ENCODE measurements around the gene MYEOV. TPM values are rescaled to one million over a fixed set of nuclear protein-coding genes. Genes with fewer than 3 reads are reported as not detected.

MYEOV gene
- polyA plus RNA-seq, 3 donors = 4.4 to 8.1 (median 5.1) TPM

DNA sequence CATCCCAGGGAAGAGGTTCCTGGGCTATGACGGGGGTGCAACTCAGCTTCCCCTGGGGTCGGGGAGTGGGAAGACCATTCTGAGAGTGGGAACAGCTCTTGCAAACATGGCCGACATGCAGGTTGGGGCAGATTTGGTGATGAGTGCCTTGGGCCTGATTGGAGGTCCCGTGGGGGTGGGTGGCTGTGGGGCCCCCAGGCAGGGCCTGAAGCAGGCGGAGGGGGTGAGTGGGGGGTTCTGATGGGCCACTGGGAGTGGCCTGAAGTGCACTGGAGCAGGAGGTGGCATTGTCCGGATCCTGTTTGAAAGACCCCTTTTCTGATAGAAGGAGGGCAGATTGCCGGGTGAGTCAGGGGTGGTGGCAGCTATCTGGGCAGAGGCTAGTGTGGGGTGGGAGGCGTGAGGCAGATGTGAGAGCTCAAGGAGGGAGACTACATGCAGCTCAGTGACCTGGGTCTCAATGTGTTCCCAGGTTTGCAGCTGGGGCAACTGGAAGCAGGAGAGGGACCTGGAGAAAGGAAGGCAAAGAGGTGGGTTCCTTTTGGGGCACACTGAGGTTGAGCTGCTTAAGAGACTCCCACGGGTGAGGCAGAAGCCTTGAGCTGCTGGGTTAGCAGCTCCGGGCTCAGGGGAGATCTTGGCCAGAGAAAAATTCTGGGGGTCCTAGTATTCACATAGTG, 15.1 kb downstream of the MYEOV start:
- no peak for DNase-seq (ENCODE audit: extremely low read depth in 1 of 11, low read depth in 9 of 11, low spot score in 4 of 11)

DNA sequence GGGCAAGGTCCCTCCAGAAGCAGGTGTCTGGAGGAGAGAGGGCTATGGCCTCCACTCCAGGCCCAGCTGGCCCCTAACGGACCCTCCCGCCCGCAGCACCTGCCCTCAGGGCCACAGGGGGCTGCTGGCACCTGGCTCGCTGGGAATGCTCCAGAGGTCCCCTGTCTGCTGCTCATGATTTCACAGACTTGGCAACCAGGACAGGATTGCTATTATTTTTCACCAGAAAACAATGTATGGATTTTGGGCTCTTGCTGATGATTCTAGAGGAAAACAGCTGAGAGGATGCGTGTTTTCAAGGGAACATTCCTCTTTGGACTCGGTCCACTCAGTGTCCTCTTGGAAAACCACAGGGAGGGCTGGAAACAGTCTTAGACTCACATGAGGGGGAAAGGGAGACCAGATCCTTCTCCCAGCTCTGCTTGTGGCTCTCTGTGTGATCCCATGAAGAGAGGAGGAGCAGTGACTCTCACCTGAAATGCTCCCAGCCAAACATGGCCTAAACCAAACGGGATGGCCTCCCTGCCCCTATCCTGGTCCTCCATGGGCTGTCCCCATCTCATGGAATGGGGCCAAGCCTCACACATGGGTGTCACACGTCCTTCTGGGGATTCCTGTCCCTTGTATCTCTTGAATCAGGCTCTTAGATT, 15.8 kb downstream of the MYEOV start:
- no peak for DNase-seq (ENCODE audit: extremely low read depth in 1 of 11, low read depth in 9 of 11, low spot score in 4 of 11)

DNA sequence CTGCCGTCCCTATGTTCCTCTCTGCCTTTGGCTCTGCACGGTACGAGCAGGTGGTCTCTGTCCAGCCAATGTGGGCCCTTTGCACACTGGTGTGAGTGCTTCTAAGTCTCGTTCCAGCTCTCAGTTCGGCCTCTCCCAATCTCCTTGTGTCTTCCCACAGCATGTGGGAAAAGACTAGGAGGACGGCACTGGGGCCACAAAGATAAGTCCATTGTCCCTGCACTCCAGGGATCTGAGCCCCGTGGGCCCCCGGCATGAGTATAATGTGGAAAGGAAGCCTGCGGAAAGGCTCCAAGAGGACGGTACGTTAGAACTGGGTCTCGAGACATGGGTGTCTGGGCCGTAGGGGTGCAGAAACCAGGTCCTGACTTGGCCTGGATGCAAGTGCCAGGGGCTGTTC, 16.4 kb downstream of the MYEOV start:
- DNase-seq (ENCODE audit: extremely low read depth in 1 of 11, low read depth in 9 of 11, low spot score in 4 of 11) = no peak

DNA sequence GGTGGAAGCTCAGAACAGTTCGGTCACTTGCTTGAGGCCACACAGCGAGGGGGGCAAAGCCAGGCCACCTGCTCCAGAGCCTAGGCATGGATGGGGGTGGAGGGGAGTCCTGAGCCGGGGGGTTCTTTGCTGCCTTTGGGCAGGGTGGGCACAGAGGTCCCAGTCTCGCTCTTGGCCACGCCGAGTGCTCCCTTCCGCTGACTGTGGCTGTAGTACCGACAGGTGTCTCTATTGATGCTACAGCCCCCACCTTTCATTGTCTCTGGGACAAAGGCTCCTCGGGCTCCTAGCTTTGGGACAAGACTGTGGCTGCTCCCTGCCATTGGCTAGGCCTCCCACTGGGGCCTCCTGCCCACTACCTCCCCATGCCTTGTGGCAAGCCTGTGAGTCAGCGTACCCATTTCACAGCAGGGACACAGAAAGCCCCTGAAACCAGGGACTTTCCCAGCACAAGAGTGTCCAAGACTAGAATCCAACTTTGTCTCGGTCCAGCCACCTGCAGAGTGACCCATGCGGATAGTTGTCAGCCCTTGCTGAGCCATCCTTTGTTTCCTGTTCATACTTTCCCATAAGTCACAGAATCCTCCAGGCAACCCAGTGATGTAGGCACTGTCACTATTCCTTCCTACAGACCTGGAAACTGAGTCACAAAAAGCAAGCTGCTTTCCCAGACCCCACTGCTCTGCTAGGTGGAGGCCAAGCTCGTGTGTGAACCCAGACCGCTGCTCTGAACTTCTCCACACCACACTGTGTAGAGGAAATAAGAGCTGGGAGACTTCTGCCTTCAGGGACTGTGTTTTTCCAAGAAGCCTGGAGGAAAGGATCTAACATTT, 17.2 kb downstream of the MYEOV start:
- DNase-seq (ENCODE audit: extremely low read depth in 1 of 11, low read depth in 9 of 11, low spot score in 4 of 11) = no peak

DNA sequence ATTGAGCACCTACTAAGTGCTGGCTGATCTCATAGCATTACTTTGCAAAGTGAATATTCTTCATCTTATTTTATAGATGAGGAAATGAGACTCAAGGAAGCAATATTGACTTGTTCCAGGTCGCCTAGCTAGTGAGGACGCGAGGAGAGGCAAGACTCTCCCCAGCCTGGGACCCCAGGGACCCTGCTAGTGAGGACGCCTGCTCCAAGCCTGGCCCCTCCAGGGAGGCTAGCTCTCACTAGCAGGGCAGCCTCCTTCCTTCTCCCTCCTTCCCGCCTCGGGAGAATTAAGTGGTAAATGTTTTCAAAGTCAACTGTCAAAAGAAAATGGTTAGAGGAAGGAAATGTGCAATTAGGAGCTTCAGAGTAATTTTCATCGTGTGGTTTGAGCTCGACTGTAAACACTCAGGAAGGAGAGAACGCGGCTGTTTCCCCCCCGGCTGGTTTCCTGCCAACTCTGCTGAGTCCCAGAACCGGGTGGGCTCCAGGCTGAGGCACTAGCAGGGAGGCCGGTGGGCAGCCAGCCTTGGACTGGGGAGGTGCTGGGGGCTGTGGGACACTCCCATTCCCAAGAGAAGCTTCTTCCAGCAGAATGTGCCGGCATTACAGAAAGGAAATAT, 17.9 kb downstream of the MYEOV start:
- DNase-seq (ENCODE audit: extremely low read depth in 1 of 11, low read depth in 9 of 11, low spot score in 4 of 11) = peak in 6 of 11 donors; percentile 33 to 65 (median 44)

DNA sequence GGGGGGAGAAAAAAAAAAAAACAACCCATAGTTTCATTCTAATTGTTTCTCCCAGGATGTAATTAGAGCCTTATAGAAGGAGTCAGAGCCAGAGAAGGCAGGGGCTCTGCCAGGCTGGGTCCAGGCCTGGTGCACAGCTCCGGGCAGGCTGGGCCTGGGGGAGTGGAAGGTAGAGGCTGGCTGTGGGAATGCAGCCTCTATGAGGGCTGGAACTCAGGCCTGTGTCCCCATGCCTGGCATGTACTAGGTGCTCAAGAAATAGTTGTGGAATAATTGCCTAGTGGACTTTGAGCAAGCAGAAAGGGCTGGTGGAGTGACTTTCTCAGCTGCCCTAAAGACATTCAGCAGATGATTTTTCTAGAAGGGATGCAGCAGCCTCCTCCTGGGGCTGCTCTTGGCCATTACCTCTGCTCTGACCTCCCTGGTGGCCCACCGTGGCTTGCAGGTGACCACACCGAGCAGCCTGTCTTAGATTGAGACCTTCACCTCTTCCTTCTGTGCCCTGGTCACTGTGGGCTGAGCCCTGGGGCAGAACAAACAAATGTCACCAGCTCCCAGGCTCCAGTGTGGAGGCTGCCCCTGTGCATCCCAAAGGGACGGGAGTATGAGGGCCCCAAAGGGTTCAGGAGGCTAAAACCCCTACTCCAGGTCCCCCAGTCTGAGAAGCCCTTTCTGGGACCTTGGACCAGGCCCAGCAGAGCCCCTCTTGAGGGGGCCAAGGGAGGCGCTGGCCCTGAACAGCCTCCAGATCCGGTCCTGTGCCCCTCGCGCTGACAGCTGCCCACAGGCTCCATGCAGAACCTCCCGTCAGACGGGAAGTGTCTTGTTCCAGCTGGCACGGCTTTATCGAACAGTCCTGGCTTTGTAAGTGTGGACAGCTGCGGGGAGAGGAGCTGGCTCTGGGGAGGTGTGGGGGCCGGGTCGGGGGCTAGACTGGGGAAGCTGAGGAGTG, 18.8 kb downstream of the MYEOV start:
- DNase-seq (ENCODE audit: extremely low read depth in 1 of 11, low read depth in 9 of 11, low spot score in 4 of 11) = no peak

GRCh38 chr11:69313992-69314391, 20.0 kb downstream of the MYEOV start:
- no peak for DNase-seq (ENCODE audit: extremely low read depth in 1 of 11, low read depth in 9 of 11, low spot score in 4 of 11)

DNA sequence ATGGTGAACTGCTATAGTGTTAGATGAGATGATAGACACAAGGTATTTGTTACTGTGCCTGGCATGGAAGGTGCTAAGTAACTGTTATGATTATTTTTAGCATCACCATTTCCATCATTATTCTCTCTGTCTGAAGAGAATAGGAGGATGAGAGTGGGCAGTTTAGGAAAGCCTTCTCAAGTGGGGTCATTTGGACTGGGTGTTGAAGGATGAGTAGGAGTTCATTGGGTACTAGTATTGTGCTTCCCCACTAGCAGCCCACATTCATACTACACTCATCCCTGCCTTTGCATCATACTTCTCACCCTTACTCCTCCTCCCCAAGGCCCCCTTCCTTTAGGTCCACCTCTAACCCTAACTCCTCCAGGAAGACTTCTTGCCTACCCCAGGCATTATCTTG, 20.6 kb downstream of the MYEOV start:
- no peak for DNase-seq (ENCODE audit: extremely low read depth in 1 of 11, low read depth in 9 of 11, low spot score in 4 of 11)

- no peak for DNase-seq (ENCODE audit: extremely low read depth in 1 of 11, low read depth in 9 of 11, low spot score in 4 of 11)
Measured at GRCh38 chr11:69316956-69317355, 23.0 kb downstream of the MYEOV start.

DNA sequence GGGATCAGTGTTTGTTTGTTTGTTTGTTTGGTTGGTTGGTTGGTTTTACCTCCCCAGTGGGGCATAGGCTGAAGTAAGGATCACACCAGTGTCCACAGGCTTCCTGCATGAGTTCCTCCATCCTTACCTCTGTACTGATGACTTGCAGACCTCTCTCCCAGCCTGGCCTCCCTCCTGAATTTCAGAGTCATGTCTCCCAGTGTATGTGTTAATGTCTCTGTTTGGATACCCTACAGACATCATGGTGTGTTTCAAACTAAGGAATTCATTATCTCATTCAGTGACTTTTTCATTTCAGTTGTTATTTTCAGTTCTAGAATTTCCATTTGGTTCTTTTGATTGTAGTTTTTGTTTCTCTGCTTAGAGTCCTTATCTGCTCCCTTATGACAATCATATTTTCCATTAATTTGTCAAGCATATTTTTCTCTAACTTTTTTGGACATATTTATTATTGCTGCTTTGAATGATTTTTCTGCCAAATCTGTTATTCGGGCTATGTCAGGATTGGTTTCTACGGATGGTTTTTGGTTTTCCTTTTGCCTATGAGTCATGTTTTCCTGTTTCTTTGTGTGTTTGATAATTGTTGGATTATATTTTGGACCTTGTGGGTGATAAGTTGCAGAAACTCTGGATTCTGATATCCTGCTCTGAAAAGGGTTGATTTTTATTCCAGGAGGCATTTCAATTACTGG, 23.6 kb downstream of the MYEOV start:
- no peak for DNase-seq (ENCODE audit: extremely low read depth in 1 of 11, low read depth in 9 of 11, low spot score in 4 of 11)

- no peak for DNase-seq (ENCODE audit: extremely low read depth in 1 of 11, low read depth in 9 of 11, low spot score in 4 of 11)
Measured at GRCh38 chr11:69318093-69318420, 24.1 kb downstream of the MYEOV start.

DNA sequence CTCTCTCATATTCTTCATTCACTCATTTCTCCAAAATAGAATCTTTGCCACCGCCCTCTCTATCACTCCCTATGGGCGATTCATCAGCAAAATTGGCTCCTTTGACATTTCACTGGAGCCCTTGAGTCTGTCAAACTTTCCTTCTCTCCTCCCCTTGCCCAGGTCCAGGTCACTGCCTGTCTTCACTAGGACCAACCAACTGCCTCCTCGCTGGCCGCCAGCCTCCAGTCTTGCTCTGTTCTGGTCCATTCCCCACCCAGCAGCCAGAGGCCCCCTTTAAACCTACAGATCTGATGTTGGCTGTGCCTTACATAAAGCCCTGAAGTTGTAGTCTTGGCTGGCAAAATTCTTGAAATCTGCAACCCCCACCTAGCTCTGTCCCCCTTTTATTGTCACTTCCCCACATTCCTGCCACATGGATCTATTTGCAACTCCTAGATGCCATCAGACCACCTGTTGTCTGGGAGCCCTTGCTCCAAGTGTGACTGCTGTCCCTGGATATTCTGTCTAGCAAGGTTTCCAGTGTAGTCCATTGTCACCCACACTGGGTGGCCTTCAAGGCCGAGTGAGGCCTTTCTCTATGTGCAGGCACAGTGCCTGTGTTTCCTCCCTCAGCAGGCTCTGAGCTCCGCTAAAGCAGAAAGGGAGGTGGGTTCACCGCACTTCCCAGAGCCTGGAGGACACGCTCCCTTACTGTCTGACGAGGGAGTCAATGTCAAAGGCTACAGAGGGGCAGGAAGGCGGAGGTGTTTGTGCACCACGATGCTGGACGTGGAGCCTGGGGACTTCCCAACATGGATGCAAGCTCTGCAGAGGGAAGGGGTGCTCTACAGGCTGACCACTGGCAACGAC, 25.5 kb downstream of the MYEOV start:
- no peak for DNase-seq (ENCODE audit: extremely low read depth in 1 of 11, low read depth in 9 of 11, low spot score in 4 of 11)

DNA sequence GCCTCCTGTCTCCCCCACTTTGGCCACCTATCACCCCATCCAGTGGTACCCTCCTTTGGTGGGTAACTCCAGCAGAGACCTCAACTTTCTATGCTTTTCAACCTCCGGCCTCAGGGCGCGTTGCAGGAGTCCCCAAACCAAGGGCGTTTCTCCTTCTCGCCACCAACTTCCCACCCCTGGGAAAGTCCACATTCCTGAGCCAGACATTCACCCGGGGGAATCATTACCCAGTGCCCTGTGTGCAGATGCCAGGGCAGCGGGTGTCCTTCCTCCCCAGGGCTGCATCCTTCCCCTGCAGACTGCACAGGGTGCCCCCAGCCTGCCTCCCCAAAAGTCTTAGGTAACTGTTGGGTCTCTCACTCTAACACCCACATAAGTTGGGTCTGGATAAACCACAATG, 26.4 kb downstream of the MYEOV start:
- no peak for DNase-seq (ENCODE audit: extremely low read depth in 1 of 11, low read depth in 9 of 11, low spot score in 4 of 11)

DNA sequence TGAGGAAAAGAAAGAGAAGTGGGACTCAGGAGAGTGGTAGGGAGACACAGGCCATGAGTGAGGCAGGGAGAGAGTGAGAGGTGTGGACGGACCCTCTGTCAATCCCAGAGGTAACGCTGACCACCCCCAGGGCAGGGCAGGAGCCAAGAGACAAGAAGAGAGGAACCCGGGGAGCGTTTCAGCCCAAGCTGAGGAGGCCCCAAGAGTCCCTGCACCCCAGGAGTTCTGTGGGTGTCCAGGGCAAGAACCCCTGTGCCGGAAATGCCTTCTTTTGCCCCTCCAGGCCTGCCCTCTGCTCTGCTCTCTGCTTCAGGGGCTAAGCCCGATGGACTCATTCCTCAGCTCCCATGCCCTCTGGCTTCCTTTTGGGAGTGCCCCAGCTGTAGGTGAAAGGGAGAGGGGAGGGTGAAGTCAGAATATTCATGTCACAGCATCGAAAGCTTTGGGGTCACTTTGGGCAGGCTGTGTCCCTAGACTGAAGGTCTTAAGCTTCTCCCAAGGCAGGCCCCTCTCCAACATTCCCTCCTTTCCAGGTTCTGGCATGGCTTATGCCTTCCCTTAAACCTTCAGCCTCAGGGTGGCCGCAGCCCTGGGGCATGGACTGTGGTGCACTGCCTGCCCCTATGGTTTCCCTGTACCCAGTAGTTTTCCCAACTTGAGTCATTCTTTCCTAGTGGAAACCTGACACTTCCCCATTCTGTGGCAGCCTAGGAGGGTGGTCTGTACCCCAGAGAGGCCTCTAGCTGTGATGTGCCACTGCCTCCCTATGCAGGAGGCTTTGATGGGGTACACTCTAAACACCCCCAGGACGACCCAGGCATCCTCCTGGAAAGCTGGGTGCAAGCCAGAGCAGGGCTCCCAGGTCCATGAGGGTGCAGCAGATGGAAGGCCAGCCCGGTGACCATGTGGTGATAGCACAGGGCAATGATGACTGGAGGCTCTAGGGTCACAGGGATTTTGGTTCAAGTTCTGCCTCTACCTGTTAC, 27.1 kb downstream of the MYEOV start:
- DNase-seq (ENCODE audit: extremely low read depth in 1 of 11, low read depth in 9 of 11, low spot score in 4 of 11) = no peak

DNA sequence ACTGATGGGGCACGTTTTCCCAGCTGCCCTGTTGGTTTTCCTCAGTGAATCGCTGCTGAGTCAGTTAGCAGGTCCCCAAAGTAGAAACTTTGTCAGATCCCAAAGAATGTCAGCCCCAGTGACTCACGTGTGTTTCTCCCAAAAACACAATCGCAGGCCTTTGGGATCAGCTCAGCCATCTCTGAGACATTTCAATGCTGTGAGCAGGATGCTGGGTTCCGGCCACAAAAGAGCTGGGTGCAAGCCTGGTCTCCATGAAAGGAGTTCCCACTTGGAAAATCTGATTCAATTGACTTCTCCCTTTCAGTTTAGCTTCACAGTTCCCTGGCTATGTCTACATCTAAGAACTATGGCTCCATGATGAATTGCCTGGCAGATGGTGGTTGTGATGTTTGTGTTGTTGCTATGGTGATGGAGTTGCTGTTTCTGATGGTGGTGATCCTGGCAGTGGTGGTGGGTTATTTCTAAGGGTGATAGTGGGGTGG, 28.0 kb downstream of the MYEOV start:
- DNase-seq (ENCODE audit: extremely low read depth in 1 of 11, low read depth in 9 of 11, low spot score in 4 of 11) = no peak

GRCh38 chr11:69325446-69325845, 31.5 kb downstream of the MYEOV start:
- no peak for DNase-seq (ENCODE audit: extremely low read depth in 1 of 11, low read depth in 9 of 11, low spot score in 4 of 11)
